T-helper 1 cell treated with Interleukin-12 subunit alpha and Interleukin-12 subunit beta and Interleukin-4 antibody, amounts not matched to agents 30 ng/mL and 1 ng/mL, for 36 hours (primary cell): ENCODE data around the gene BRAP. TPM values are rescaled to one million over a fixed set of nuclear protein-coding genes. Genes with fewer than 3 reads are reported as not detected.
"Not testable (repeated sequence)": the region's sequence is repeated elsewhere in the genome, so short reads cannot be mapped to it uniquely, and the experiment has no call there.

Experiments
- intact Hi-C: fragments of 100-400 bp; cut with micrococcal nuclease; formaldehyde crosslinking; loops from one replicate; pipeline ENCODE4 v1.15.1; 2024
- total RNA-seq: library from RNA; stranded (reverse); gene quantifications from 2 replicates; pipeline ENCODE4 v1.2.3, GENCODE V29; 2022

Gene BRAP, protein sequence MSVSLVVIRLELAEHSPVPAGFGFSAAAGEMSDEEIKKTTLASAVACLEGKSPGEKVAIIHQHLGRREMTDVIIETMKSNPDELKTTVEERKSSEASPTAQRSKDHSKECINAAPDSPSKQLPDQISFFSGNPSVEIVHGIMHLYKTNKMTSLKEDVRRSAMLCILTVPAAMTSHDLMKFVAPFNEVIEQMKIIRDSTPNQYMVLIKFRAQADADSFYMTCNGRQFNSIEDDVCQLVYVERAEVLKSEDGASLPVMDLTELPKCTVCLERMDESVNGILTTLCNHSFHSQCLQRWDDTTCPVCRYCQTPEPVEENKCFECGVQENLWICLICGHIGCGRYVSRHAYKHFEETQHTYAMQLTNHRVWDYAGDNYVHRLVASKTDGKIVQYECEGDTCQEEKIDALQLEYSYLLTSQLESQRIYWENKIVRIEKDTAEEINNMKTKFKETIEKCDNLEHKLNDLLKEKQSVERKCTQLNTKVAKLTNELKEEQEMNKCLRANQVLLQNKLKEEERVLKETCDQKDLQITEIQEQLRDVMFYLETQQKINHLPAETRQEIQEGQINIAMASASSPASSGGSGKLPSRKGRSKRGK
- total RNA-seq: 21.7 and 21.9 TPM in 2 replicates

DNA sequence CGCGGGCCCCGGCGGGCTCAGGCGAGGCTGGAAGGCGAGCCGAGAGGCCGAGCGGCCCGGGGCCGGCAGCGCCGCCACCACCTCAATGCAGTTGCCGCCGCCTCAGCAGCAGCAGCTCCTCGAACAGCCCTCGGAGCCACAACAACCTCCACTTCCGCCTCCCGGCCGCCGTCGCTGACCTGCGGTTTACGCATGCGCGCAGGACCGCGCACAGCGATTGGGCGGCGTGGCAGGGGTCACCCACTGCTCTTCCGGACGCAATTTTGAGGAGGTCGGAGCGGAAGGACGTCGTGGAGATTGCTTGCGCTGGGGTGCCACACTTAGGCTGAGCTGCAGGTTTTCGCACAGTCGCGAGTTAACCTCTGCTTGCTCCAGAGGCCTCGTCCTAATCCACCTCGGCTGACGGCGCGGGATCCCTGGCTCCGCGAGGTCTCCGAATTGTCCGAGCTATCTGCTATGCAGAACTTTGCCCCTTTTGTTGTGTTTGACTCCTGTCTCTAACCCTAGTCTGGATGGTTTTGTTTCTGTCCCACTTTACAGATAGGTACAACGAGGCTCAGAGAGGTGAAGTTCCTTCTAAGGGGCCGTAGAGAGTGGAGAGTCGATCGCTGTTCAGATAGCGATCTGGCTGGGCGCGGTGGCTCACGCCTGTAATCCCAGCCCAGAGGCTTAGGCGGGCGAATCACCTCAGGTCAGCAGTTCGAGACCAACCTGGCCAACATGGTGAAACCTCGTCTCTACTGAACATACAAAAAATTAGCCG lies at the start of gene BRAP, which contains the start of gene ACAD10:
Gene BRAP (minus strand): TSS at position 146 of the 763 bp plus-strand sequence. CDS start 164 bp downstream, outside the sequence.
Gene ACAD10 (plus strand): TSS at position 243 of the 763 bp plus-strand sequence. CDS start 6,657 bp downstream, outside the sequence.
- intact Hi-C loops: loop anchor here (1.0 to 5.0 kb wide), 11 partner anchors 87 to 723 kb away; partner anchors contain the start of genes ATXN2, ERP29, NAA25 and RPL6

DNA sequence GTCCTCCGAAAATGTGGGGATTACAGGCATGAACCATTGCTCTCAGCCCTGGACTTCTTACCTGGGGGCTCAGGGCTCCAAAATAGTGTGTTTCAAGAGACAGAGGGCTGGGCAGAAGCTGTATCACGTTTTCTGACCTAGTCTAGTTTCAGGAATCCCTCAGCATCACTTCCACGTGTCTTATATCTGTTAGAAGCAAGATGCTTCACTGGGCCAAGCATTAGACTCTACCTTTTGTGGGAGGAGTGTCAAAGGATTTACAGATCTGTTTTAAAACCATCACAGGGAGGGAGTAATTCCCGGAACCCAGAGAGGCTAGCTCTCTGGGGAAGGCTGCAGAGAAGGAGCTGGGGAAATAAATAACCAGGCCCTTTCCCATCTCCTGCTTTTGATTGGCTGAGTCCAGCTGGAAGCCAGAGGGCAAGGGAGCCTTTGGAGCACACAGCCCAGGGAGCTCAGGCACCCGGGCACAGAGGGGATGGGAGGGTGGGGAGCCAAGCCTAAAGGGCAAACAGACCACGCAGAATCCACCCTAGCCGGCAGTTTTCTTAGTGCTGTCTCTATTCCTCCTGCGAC lies 47.7 kb upstream of the BRAP start:
- intact Hi-C loops: no loop called here

DNA sequence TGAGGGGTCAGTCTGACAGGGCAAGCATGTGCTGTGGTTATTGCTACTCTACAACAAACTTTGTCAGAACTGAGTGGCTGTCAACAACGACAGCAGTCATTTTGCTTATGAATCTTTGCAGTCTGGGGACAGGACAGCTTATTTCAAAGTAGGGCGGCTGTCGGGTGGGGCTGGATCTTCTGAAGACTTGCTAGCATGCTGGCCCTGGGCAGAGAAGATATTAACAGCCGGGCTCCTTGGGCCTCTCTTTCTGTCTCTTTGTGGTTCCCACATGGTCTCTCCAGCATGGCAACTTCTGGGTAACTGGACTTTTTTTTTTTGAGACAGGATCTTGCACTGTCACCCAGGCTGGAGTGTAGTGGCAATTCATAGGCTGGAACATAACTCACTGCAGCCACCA lies 47.0 kb upstream of the BRAP start:
- intact Hi-C loops: no loop called here

DNA sequence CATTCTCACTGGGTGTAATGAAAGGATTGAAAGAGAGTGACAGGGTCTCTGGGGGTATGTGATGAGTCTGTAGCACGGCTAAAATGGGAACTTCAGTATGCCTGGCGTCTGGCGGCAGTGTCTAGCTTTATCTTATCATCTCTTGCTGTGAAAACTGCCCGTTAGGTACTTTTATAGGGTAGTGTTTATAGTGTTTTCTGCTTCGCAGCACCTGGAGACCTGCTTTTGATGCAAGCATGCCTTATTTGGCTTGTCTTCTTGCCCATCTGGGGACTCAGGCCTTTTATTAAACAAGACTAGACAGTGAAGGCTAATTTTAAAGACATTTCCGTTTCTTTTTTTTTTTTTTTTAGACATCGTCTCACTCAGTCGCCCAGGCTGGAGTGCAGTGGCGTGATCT lies 44.7 kb upstream of the BRAP start:
- intact Hi-C loops: no loop called here

DNA sequence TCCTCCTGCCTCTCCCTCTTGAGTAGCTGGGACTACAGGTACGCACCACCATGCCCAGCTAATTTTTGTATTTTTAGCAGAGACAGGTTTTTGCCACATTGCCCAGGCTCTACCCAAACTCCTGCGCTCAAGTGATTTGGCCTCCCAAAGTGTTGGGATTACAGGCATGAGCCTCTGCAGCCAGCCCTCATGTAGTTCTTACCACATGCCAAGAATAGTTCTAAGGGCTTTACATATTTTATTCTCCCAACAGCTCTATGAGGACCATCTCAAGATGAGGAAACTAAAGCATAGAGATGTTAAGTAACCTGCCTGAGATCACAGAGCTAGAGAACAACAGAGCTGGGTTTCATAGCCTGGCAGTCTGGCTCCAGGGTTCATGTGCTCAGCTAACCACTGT lies 43.0 kb upstream of the BRAP start:
- intact Hi-C loops: no loop called here

DNA sequence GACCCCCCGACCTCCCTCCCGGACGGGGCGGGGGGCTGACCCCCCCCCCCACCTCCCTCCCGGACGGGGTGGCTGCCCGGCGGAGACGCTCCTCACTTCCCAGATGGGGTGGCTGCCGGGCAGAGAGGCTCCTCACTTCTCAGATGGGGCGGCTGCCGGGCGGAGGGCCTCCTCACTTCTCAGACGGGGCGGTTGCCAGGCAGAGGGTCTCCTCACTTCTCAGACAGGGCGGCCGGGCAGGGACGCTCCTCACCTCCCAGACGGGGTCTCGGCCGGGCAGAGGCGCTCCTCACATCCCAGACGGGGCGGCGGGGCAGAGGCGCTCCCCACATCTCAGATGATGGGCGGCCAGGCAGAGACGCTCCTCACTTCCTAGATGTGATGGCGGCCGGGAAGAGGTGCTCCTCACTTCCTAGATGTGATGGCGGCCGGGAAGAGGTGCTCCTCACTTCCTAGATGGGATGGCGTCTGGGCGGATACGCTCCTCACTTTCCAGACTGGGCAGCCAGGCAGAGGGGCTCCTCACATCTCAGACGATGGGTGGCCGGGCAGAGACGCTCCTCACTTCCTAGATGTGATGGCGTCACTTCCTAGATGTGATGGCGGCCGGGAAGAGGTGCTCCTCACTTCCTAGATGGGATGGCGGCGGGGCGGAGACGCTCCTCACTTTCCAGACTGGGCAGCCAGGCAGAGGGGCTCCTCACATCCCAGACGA lies 38.0 kb upstream of the BRAP start:
- intact Hi-C loops: not testable (repeated sequence)

DNA sequence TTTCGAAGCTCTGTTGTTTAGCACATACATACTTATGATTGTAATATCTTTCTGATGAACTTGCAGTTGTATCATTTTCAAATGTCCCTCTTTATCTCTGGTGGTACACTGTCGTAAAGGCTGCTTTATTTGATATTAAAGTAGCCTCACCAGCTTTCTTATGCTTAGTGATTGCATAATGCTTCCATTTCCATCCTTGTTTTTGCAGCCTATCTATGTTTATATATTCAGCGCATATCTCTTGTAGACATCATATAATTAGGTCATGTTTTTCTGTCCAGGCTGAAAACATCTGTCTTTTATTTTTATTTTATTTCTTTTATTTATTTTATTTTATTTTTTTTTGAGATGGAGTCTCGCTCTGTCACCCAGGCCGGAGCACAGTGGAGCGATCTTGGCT lies 34.7 kb upstream of the BRAP start:
- intact Hi-C loops: no loop called here

DNA sequence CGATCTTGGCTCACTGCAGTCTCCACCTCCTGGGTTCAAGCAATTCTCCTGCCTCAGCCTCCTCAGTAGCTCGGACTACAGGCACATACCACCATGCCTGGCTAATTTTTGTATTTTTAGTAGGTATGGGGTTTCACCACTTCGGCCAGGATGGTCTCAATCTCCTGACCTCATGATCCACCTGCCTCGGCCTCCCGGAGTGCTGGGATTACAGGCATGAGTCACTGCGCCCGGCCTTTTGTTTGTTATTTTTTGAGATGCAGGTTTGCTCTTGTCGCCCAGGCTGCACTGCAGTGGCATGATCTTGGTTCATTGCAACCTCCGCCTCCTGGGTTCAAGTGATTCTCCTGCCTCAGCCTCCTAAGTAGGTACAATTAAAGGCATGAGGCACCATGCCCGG lies 33.6 kb upstream of the BRAP start:
- intact Hi-C loops: not testable (repeated sequence)

DNA sequence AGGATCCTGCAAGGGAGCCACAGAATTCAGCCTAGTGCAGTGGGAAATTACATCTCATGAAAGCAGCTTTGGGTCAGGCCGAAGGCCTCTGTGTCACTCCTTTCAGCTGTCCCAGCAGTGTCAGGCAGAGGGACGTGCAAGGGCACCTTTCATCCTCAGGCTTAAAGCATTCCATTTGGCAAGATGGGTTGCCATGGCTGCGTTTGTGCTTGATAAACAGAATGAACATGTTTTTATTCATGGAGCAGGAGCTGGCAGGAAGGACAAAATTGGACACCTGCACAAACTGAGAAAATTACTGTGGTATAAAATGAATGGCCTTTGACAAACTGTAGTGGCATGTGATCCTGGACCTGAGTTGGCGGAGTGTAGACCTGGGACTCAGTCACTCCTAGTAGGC lies 29.5 kb upstream of the BRAP start:
- intact Hi-C loops: no loop called here

DNA sequence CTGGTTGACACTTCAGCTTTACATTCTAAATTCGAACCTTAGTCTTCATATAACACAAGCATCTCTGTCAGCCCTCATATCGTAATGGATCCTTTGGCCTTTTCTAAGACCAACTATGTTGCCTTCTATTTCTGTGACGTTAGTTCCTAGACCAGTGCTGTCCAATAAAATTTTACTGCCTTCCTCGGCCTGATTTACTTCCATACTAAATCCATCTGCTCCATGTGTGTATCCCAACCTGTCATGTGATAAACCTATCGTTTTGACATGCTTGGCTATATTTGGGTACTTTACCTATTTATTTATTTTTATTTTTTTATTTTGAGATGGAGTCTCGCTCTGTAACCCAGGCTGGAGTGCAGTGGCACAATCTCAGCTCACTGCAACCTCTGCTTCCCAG lies 20.4 kb upstream of the BRAP start:
- intact Hi-C loops: no loop called here

DNA sequence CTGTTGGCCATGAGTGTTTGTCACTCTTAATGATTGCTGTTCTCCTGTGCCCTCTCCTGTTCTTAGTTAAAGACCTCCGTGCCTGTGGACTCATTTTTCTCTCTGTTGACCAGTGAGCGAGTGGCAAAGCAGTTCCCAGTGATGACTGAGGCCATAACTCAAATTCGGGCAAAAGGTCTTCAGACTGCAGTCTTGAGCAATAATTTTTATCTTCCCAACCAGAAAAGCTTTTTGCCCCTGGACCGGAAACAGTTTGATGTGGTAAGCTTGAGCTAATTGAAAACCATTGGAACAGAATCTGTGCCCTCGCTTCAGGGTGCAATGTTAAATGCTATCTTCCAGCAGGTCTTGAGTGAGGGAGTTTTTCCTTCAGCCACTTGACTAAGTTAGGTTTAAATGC lies 19.9 kb upstream of the BRAP start:
- intact Hi-C loops: no loop called here

DNA sequence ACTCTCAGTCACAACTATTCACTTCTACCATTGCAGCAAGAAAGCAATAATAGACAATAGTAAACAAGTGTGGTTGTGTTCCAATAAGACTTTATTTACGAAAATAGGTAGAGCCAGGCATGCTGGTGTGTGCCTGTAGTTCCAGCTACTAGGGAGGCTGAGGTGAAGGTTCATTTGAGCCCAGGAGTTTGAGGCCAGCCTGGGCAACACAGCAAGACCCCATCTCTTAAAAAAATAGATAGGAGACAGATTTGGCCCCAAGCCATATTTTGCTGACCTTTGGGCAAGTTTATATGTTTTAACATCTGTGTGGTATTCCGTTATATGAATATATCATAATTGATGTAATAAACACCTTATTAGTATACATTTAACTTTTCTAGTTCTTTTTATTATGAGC lies 14.2 kb upstream of the BRAP start:
- intact Hi-C loops: no loop called here

DNA sequence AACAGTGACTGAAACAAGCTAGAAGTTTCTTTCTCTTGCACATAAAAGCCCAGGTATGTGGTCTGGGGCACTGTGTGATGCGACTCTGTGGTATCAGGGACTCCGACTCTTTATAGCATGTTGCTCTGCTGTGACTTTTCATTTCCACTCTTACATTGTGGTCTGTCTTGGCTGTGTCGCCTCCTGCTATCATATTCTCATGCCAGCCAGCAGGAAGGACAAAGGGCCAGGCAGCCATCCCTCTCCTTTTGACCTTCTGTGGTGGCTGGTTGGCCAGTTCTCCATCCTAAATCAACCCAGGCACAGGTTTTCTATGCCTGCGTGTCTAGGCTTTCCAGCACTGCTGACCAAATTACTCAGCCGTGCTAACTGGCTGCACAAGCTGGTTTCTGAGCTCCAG lies 8.1 kb upstream of the BRAP start:
- intact Hi-C loops: no loop called here

DNA sequence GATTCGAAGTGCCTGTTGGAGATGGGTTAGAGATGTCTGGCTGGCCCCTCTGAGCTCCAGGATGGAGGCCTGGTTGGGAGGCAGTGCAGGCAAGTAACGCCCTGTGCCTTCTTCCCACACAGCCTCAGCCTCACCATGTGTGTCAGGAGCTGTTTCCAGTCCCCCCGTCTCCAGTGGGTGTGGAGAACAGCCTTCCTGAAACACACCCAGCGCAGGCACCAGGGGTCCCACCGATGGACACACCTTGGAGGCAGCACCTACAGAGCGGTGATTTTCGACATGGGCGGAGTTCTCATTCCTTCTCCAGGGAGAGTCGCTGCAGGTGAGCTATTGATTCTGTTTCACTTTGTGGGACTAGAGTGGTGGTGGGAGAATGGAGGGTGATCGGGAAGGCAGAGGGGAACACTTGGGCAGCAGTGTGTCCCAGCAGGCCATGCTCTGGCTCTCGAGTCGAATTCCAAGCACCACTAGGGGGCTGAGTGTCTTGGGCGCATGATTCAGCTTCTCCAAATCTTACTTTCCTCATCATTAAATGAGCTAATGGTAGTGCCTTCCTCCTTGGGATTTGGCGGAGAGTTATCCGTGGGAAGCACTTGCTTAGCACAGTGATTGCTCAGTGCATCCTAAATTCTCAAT lies 6.9 kb upstream of the BRAP start:
- intact Hi-C loops: no loop called here

DNA sequence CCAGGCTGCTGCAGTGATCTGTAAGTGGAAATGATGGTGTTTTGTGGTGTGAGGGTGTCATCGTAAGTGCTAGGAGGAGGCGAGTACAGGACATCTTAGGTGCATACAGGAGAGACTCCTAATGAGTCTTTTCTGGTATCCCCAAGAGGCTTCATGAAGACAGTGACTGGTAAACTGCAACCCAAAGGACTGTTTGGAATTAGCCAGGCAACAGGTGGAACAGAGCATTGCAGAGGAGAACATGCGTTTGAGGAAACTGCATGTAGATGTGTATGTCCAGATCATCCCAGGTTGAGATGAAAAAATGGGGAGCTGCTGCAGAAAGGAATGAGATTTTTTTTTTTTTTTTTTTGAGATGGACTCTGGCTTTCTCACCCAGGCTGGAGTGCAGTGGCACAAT lies 5.5 kb upstream of the BRAP start:
- intact Hi-C loops: no loop called here

DNA sequence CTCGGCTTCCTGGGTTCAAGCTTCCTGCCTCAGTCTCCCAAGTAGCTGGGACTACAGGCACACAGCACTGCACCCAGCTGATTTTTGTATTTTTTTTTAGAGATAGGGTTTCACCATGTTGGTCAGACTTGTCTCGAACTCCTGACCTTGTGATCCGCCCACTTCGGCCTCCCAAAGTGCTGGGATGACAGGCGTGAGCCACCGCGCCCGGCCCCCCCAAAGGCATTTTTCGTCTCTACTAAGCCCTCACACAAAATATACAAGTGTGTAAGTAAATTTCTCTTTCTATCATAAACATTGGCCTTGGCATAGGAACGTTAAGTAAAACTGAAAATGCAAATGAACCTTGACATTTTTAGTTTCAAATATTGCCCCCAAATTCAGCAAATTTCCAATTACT lies 2.2 kb upstream of the BRAP start:
- intact Hi-C loops: loop anchor here (1.0 to 5.0 kb wide), 5 partner anchors 125 to 699 kb away; partner anchors contain the start of gene NAA25

DNA sequence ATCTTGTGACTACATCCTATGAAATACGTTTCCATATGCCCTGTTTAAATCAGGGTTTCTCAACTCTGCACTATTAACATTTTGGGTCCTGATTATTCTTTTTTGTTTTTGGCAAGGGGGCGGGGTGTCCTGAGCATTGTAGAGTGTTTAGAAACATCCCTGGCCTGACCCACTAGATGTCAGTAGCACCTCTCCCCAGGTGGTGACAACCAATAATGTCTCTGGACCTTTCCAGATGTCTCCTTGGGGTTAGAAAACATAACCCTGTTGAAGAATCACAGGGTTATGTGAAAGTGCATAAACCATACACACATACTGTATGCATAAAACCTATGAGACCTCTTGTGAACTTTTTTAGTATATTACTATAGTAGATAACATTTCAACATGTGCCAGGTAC lies 1.5 kb upstream of the BRAP start:
- intact Hi-C loops: loop anchor here (1.0 to 5.0 kb wide), 5 partner anchors 126 to 700 kb away; partner anchors contain the start of gene NAA25

DNA sequence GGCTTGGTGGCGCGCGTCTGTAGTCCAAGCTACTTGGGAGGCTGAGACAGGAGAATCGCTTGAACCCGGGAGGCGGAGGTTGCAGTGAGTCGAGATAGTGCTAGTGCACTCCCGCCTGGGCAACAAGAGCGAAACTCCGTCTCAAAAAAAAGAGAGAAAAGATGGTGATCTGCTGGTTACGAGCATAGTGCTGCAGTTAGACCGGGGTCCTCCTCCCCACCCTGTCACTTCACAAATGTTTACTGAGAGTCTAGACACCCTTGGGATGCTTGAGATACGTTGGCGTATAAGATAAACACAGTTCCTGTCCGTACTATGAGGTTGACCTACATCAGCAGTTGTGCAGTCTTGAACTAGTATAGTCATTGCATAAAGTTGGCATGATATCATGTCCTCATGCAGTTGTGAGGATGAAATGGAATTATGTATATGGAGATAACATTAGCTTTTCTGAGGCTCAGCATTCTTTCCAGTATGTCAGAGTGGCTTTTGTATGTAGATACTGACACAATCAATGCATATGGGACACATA lies 884 bp upstream of the BRAP start:
- intact Hi-C loops: loop anchor here (1.0 to 5.0 kb wide), 7 partner anchors 127 to 701 kb away; partner anchors contain the start of genes NAA25 and SH2B3

DNA sequence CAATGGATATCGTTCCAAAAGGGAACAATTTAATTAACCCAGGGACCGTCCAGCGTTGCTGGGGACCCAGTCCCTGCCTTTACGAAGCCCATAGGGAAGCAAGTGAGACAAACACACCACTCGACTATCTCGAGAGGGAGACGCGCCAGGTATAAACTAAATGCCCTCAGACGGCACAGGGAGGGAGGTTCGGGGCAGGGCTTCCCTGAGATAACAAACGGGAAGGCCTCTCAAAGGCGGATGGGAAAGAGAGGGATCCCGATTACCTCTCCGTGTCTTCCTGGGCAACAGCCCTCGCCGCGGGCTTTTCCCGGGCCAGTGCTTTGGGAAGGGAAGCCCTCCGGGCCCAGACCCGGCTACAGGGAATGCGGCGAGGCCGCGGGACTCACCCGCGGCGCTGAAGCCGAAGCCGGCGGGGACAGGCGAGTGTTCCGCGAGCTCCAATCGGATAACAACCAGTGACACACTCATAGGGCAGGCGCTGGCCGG lies 390 bp downstream of the BRAP start:
- intact Hi-C loops: loop anchor here (1.0 to 5.0 kb wide), 9 partner anchors 86 to 723 kb away; partner anchors contain the start of genes ATXN2, ERP29, NAA25 and RPL6
